Measurements from ENCODE around the gene PKD2. TPM values are rescaled to one million over a fixed set of nuclear protein-coding genes. Genes with fewer than 3 reads are reported as not detected.
A peak's percentile ranks its signal among the peaks of the same experiment; 100 is the strongest.

Gene PKD2
- total RNA-seq, 2 donors from 2014 or later, result 254 to 259 TPM

GRCh38 chr4:87982036-87982435 is 25.4 kb upstream of the PKD2 start:
- Histone ChIP-seq H3K27me3 (replicated peaks; ENCODE audit: insufficient read depth) (no peaks in the 10 kb centered on the region), H3K4me3 (no peak overlapping the region), H3K27ac (no peak overlapping the region), H3K4me1 (ENCODE audit: control insufficient read depth in 1 of 2, low read depth in 2 of 2) (no peaks in the 10 kb centered on the region), H3K36me3 (no peaks in the 10 kb centered on the region), H3K9me3 (no peaks in the 10 kb centered on the region)
- TF ChIP-seq, protein P1, sequence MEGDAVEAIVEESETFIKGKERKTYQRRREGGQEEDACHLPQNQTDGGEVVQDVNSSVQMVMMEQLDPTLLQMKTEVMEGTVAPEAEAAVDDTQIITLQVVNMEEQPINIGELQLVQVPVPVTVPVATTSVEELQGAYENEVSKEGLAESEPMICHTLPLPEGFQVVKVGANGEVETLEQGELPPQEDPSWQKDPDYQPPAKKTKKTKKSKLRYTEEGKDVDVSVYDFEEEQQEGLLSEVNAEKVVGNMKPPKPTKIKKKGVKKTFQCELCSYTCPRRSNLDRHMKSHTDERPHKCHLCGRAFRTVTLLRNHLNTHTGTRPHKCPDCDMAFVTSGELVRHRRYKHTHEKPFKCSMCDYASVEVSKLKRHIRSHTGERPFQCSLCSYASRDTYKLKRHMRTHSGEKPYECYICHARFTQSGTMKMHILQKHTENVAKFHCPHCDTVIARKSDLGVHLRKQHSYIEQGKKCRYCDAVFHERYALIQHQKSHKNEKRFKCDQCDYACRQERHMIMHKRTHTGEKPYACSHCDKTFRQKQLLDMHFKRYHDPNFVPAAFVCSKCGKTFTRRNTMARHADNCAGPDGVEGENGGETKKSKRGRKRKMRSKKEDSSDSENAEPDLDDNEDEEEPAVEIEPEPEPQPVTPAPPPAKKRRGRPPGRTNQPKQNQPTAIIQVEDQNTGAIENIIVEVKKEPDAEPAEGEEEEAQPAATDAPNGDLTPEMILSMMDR (IDR thresholded peaks at IDR 0.05), result no peak
- no peak for ATAC-seq (ENCODE audit: insufficient number of reproducible peaks, low FRiP score, low read depth)
- no peak for DNase-seq (ENCODE audit: low spot score)

DNA sequence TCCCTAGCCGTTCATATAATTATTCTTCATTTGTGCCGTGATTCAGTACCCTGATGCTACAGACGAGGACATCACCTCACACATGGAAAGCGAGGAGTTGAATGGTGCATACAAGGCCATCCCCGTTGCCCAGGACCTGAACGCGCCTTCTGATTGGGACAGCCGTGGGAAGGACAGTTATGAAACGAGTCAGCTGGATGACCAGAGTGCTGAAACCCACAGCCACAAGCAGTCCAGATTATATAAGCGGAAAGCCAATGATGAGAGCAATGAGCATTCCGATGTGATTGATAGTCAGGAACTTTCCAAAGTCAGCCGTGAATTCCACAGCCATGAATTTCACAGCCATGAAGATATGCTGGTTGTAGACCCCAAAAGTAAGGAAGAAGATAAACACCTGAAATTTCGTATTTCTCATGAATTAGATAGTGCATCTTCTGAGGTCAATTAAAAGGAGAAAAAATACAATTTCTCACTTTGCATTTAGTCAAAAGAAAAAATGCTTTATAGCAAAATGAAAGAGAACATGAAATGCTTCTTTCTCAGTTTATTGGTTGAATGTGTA is 24.9 kb upstream of the PKD2 start:
- DNase-seq (ENCODE audit: low spot score), result no peak
- Histone ChIP-seq H3K4me1 (ENCODE audit: control insufficient read depth in 1 of 2, low read depth in 2 of 2) (no peaks in the 10 kb centered on the region), H3K27me3 (replicated peaks; ENCODE audit: insufficient read depth) (no peaks in the 10 kb centered on the region), H3K9me3 (no peaks in the 10 kb centered on the region), H3K27ac (no peak overlapping the region), H3K36me3 (no peaks in the 10 kb centered on the region), H3K4me3 (no peak overlapping the region)
- TF ChIP-seq, protein P1 (IDR thresholded peaks at IDR 0.05), result no peak
- ATAC-seq (ENCODE audit: insufficient number of reproducible peaks, low FRiP score, low read depth), result no peak

DNA sequence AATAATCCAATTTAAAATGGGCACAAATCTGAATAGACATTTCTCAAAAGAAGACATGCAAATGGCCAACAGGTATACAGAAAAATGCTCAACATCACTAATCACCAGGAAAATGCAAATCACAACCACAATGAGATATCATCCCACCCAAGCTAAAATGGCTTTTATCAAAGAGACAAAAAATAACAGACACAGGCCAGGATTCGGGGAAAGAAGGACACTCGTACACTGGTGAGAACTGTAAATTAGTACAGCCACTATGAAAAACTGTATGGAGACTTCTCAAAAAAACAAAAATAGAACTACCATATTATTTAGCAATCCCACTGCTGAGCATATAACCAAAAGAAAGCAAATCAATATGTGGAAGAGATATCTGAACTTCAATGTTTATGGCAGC is 23.4 kb upstream of the PKD2 start:
- no peak overlapping the region for H3K27ac ChIP-seq
- DNase-seq (ENCODE audit: low spot score) (no peak), ATAC-seq (ENCODE audit: insufficient number of reproducible peaks, low FRiP score, low read depth) (no peak)
- H3K9me3 ChIP-seq, result no peaks in the 10 kb centered on the region
- H3K4me3 ChIP-seq, result no peak overlapping the region
- H3K4me1 ChIP-seq (ENCODE audit: control insufficient read depth in 1 of 2, low read depth in 2 of 2), result no peaks in the 10 kb centered on the region
- no peaks in the 10 kb centered on the region for H3K36me3 ChIP-seq
- TF ChIP-seq, protein P1 (IDR thresholded peaks at IDR 0.05), result no peak
- H3K27me3 ChIP-seq (replicated peaks; ENCODE audit: insufficient read depth), result no peaks in the 10 kb centered on the region

GRCh38 chr4:87985097-87985886 is 22.1 kb upstream of the PKD2 start:
- no peaks in the 10 kb centered on the region for H3K9me3 ChIP-seq
- H3K27ac ChIP-seq, result no peak overlapping the region
- H3K4me1 ChIP-seq (ENCODE audit: control insufficient read depth in 1 of 2, low read depth in 2 of 2), result no peaks in the 10 kb centered on the region
- no peak overlapping the region for H3K4me3 ChIP-seq
- DNase-seq (ENCODE audit: low spot score), result no peak
- peak; percentile 11 for ATAC-seq (ENCODE audit: insufficient number of reproducible peaks, low FRiP score, low read depth)
- no peaks in the 10 kb centered on the region for H3K27me3 ChIP-seq (replicated peaks; ENCODE audit: insufficient read depth)
- TF ChIP-seq, protein P1 (IDR thresholded peaks at IDR 0.05), result peak; percentile 34
- H3K36me3 ChIP-seq, result no peaks in the 10 kb centered on the region

GRCh38 chr4:87985887-87986200 is 21.6 kb upstream of the PKD2 start:
- Histone ChIP-seq H3K36me3 (no peaks in the 10 kb centered on the region), H3K9me3 (no peaks in the 10 kb centered on the region), H3K4me3 (no peak overlapping the region), H3K4me1 (ENCODE audit: control insufficient read depth in 1 of 2, low read depth in 2 of 2) (no peaks in the 10 kb centered on the region), H3K27me3 (replicated peaks; ENCODE audit: insufficient read depth) (no peaks in the 10 kb centered on the region), H3K27ac (no peak overlapping the region)
- TF ChIP-seq, protein P1 (IDR thresholded peaks at IDR 0.05), result no peak
- DNase-seq (ENCODE audit: low spot score) (no peak), ATAC-seq (ENCODE audit: insufficient number of reproducible peaks, low FRiP score, low read depth) (no peak)
